T-helper 1 cell (primary cell): ENCODE measurements around the gene TOR1A.
A peak's percentile ranks its signal among the peaks of the same experiment; 100 is the strongest.
"Not testable (repeated sequence)": the region's sequence is repeated elsewhere in the genome, so short reads cannot be mapped to it uniquely, and the experiment has no call there.

Experiments
- DNase-seq, 5 donors: peaks; one replicate each; pipeline ENCODE4 v3.0.0-alpha.2; 2012 to 2020

Gene TOR1A

GRCh38 chr9:129779560-129780190 lies 44.3 kb downstream of the TOR1A start:
- no peak for DNase-seq

GRCh38 chr9:129778469-129778868 lies 45.5 kb downstream of the TOR1A start:
- no peak for DNase-seq

GRCh38 chr9:129777769-129778130 lies 46.2 kb downstream of the TOR1A start:
- no peak for DNase-seq

GRCh38 chr9:129776938-129777768 lies 46.8 kb downstream of the TOR1A start:
- peak in 2 of 5 donors; percentile 6 to 19 for DNase-seq

GRCh38 chr9:129776566-129776937 lies 47.4 kb downstream of the TOR1A start:
- no peak for DNase-seq

- DNase-seq, result not testable (repeated sequence)
These were observed 47.8 kb downstream of the TOR1A start for GRCh38 chr9:129776096-129776495.

GRCh38 chr9:129775448-129775798 lies 48.5 kb downstream of the TOR1A start:
- no peak for DNase-seq

GRCh38 chr9:129774791-129775447 lies 49.0 kb downstream of the TOR1A start:
- DNase-seq, result no peak

GRCh38 chr9:129773262-129774048 lies 50.5 kb downstream of the TOR1A start:
- no peak for DNase-seq

- DNase-seq, result no peak
These were observed 53.2 kb downstream of the TOR1A start for GRCh38 chr9:129770741-129771140.

GRCh38 chr9:129769669-129770068 lies 54.3 kb downstream of the TOR1A start:
- no peak for DNase-seq

- no peak for DNase-seq
These were observed 55.5 kb downstream of the TOR1A start for GRCh38 chr9:129768486-129768885.

GRCh38 chr9:129765764-129766317 lies 58.1 kb downstream of the TOR1A start:
- no peak for DNase-seq

- no peak for DNase-seq
These were observed 60.7 kb downstream of the TOR1A start for GRCh38 chr9:129762985-129763926.
